ENCODE results near the gene LOXL3.

- no peak for TF ChIP-seq CTCF (IDR thresholded peaks at IDR 0.05)
- peak in 1 of 4 donors; percentile 47 for TF ChIP-seq POLR2A (IDR thresholded peaks at IDR 0.05)
Measured at GRCh38 chr2:74553892-74554819, at the start of gene LOXL3, which contains the start of gene DOK1.
